Astrocyte (in vitro differentiated cells and primary cell): ENCODE results near the gene ALDOA.

ENCODE experiments used
- CTCF ChIP-seq: IDR thresholded peaks from 2 replicates; pipeline ENCODE4 v1.5.1; 2011; ENCODE audit warnings: low read depth, mild to moderate bottlenecking, inconsistent platforms, low read length, moderate library complexity; ENCODE audit not compliant: insufficient read depth
- EZH2 ChIP-seq: IDR thresholded peaks from 2 replicates; pipeline ENCODE4 v1.6.1; 2012; ENCODE audit warnings: mild to moderate bottlenecking, low read length, inconsistent platforms; ENCODE audit not compliant: insufficient read depth

GRCh38 chr16:30018731-30019158 is 46.8 kb upstream of the ALDOA start:
- no peak for TF ChIP-seq EZH2
- TF ChIP-seq CTCF = no peak
